ENCODE measurements around the gene ANKRD9. TPM values are rescaled to one million over a fixed set of nuclear protein-coding genes. Genes with fewer than 3 reads are reported as not detected.

ANKRD9 gene
- total RNA-seq, 2 experiments from 2014 or later: 15.2 to 17.5 TPM

- no peaks in the 10 kb centered on the region for H3K27me3 Mint-ChIP-seq
- no peak overlapping the region for H3K27ac Mint-ChIP-seq
- ChIA-PET POLR2A (interaction anchor here (0.6 kb wide), 1 partner anchor 26 kb away, joined by 3 read pairs; no protein-coding TSS in a partner anchor), CTCF (no interaction called here)
- no peak for DNase-seq
- no peaks in the 10 kb centered on the region for H3K36me3 Mint-ChIP-seq
- no peaks in the 10 kb centered on the region for H3K9me3 Mint-ChIP-seq
- intact Hi-C loops (cut with micrococcal nuclease): no loop called here
- H3K4me1 Mint-ChIP-seq (ENCODE audit: low read depth): no peaks in the 10 kb centered on the region
- H3K4me3 Mint-ChIP-seq: no peak overlapping the region
These were observed 19.1 kb downstream of the ANKRD9 start for GRCh38 chr14:102490456-102490855.

DNA sequence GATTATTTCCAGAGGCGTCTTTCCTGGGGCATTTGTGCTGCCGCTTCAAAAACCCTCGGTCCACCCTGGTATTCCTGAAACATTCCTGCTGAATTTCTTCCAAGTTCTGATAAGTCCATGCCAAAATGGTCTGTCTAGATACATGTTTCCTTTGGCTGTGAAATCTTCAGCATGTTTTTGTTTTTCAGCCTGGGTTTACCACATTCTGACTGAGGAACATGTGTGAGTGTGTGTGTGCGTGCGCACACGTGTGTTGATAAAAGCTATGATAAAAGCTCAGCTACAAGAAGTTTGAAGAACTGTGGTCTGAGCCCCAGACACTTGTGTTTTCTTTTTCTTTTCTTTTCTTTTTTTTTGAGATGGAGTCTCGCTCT lies 22.4 kb downstream of the ANKRD9 start:
- CTCF ChIA-PET: interaction anchor here (1.1 kb wide), 1 partner anchor 16 kb away, joined by 3 read pairs; no protein-coding TSS in a partner anchor
- POLR2A ChIA-PET: no interaction called here
- intact Hi-C loops (cut with micrococcal nuclease): no loop called here
- no peaks in the 10 kb centered on the region for H3K27me3 Mint-ChIP-seq
- no peak for DNase-seq
- H3K9me3 Mint-ChIP-seq: peaks cover 8% of the 10 kb centered on the region
- no peak overlapping the region for H3K4me3 Mint-ChIP-seq
- no peak overlapping the region for H3K27ac Mint-ChIP-seq
- H3K36me3 Mint-ChIP-seq: peaks cover 11% of the 10 kb centered on the region
- no peaks in the 10 kb centered on the region for H3K4me1 Mint-ChIP-seq (ENCODE audit: low read depth)

- Mint-ChIP-seq H3K4me3 (no peak overlapping the region), H3K4me1 (ENCODE audit: low read depth) (no peaks in the 10 kb centered on the region), H3K36me3 (peaks cover 12% of the 10 kb centered on the region), H3K27me3 (no peaks in the 10 kb centered on the region), H3K27ac (no peak overlapping the region), H3K9me3 (peaks cover 8% of the 10 kb centered on the region)
- CTCF ChIA-PET: interaction anchor here (1.1 kb wide), 1 partner anchor 15 kb away, joined by 3 read pairs; no protein-coding TSS in a partner anchor
- DNase-seq: no peak
- intact Hi-C loops (cut with micrococcal nuclease): no loop called here
- POLR2A ChIA-PET: no interaction called here
These were observed 22.9 kb downstream of the ANKRD9 start for GRCh38 chr14:102486513-102487203.

GRCh38 chr14:102485693-102486512 lies 23.7 kb downstream of the ANKRD9 start:
- ChIA-PET CTCF (interaction anchor here (1.1 kb wide), 1 partner anchor 15 kb away, joined by 3 read pairs; no protein-coding TSS in a partner anchor), POLR2A (no interaction called here)

DNA sequence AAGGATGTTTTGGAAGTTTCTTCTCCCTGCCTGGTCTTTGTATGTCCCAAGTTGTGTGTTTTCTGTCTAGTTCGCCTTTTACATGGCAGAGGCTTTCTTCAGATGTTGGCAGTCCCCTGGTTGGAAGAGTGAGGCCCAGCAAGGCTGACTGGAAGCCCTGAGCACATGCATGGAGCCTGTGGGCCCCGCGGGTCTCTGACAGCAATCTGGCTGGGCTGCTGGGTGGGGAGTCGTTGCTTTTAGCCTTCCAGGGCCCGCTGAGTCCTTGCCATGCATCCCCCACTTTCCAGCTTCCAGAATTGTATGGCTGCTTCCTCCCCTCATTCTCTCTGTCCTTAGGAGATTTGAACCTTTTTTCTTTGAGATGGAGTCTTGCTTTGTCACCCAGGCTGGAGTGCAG lies 25.3 kb downstream of the ANKRD9 start:
- DNase-seq: no peak
- Mint-ChIP-seq H3K4me1 (ENCODE audit: low read depth) (no peaks in the 10 kb centered on the region), H3K36me3 (peaks cover 12% of the 10 kb centered on the region), H3K4me3 (no peak overlapping the region), H3K9me3 (peaks cover 8% of the 10 kb centered on the region), H3K27ac (no peak overlapping the region), H3K27me3 (no peaks in the 10 kb centered on the region)
- ChIA-PET POLR2A (no interaction called here), CTCF (no interaction called here)
- intact Hi-C loops (cut with micrococcal nuclease): no loop called here

More at GRCh38 chr14:102485693-102486512, 23.7 kb downstream of the ANKRD9 start:
- H3K27ac Mint-ChIP-seq: no peak overlapping the region
- no peaks in the 10 kb centered on the region for H3K27me3 Mint-ChIP-seq
- peaks cover 8% of the 10 kb centered on the region for H3K9me3 Mint-ChIP-seq
- no peaks in the 10 kb centered on the region for H3K4me1 Mint-ChIP-seq (ENCODE audit: low read depth)
- no peak overlapping the region for H3K4me3 Mint-ChIP-seq
- H3K36me3 Mint-ChIP-seq: peaks cover 12% of the 10 kb centered on the region
- no peak for DNase-seq
- intact Hi-C loops (cut with micrococcal nuclease): no loop called here

DNA sequence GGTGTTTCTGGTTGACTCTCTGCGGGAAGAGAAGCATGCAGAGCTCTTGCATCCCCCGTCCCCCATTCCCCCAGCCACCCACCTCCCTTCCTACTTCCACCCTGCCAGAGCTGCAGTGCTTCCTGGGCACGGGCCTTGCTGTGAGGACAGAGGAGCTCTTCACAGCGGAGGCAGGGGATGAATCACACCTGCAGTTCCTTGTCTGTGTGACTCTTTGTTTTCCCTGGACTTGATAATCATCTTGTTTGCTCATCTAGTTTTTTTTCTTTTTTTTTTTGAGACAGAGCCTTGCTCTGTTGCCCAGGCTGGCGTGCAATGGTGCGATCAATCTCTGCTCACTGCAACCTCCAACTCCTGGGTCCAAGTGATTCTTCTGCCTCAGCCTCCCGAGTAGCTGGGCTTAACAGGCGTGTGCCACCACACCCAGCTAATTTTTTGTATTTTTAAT lies 27.8 kb downstream of the ANKRD9 start:
- Mint-ChIP-seq H3K9me3 (peaks cover 8% of the 10 kb centered on the region), H3K4me3 (no peak overlapping the region), H3K27me3 (no peaks in the 10 kb centered on the region), H3K36me3 (peaks cover 12% of the 10 kb centered on the region), H3K4me1 (ENCODE audit: low read depth) (no peaks in the 10 kb centered on the region), H3K27ac (no peak overlapping the region)
- ChIA-PET POLR2A (no interaction called here), CTCF (no interaction called here)
- no peak for DNase-seq
- intact Hi-C loops (cut with micrococcal nuclease): no loop called here

GRCh38 chr14:102481371-102481770 lies 28.2 kb downstream of the ANKRD9 start:
- ChIA-PET CTCF (no interaction called here), POLR2A (no interaction called here)
- peaks cover 12% of the 10 kb centered on the region for H3K36me3 Mint-ChIP-seq
- DNase-seq: no peak
- intact Hi-C loops (cut with micrococcal nuclease): no loop called here
- peaks cover 8% of the 10 kb centered on the region for H3K9me3 Mint-ChIP-seq
- no peak overlapping the region for H3K27ac Mint-ChIP-seq
- H3K4me3 Mint-ChIP-seq: no peak overlapping the region
- H3K4me1 Mint-ChIP-seq (ENCODE audit: low read depth): no peaks in the 10 kb centered on the region
- no peaks in the 10 kb centered on the region for H3K27me3 Mint-ChIP-seq

DNA sequence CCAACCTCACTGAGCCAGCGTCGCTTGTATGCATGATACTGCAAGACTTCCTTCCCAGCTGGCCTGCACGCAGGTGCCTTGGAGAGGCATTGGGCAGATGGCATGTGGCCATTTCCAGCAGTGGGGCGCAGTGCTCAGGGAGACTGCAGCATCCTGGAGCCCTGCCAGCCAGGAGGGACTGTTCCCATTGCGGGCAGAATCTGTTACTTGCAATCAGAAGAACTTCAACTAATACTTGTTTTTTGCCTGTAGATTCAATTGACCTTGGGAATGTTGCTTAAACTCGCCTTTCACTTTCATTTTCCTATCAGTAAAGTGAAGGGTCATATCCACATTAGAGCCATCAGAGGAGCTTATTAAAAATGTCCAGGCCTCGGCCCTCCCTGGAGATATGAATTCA lies 29.8 kb downstream of the ANKRD9 start:
- H3K27ac Mint-ChIP-seq: no peak overlapping the region
- CTCF ChIA-PET: interaction anchor here (0.9 kb wide), 1 partner anchor 42 kb away, joined by 3 read pairs; no protein-coding TSS in a partner anchor
- POLR2A ChIA-PET: no interaction called here

GRCh38 chr14:102479107-102479506 lies 30.5 kb downstream of the ANKRD9 start:
- Mint-ChIP-seq H3K4me3 (no peak overlapping the region), H3K36me3 (peaks cover 11% of the 10 kb centered on the region), H3K27me3 (no peaks in the 10 kb centered on the region), H3K27ac (no peak overlapping the region), H3K4me1 (ENCODE audit: low read depth) (no peaks in the 10 kb centered on the region), H3K9me3 (peaks cover 8% of the 10 kb centered on the region)
- POLR2A ChIA-PET: no interaction called here
- DNase-seq: no peak
- intact Hi-C loops (cut with micrococcal nuclease): no loop called here
- CTCF ChIA-PET: interaction anchor here (0.7 to 0.9 kb wide), 3 partner anchors 38 to 41 kb away, joined by 3 read pairs; no protein-coding TSS in a partner anchor

More for the DNA sequence above, 29.8 kb downstream of the ANKRD9 start:
- intact Hi-C loops (cut with micrococcal nuclease): no loop called here
- Mint-ChIP-seq H3K27me3 (no peaks in the 10 kb centered on the region), H3K9me3 (peaks cover 8% of the 10 kb centered on the region), H3K36me3 (peaks cover 12% of the 10 kb centered on the region), H3K4me1 (ENCODE audit: low read depth) (no peaks in the 10 kb centered on the region), H3K4me3 (no peak overlapping the region)
- DNase-seq: no peak

GRCh38 chr14:102474934-102475333 lies 34.6 kb downstream of the ANKRD9 start:
- DNase-seq: no peak
- Mint-ChIP-seq H3K27ac (no peak overlapping the region), H3K9me3 (no peaks in the 10 kb centered on the region), H3K4me3 (no peak overlapping the region), H3K4me1 (ENCODE audit: low read depth) (peaks cover 6% of the 10 kb centered on the region), H3K27me3 (no peaks in the 10 kb centered on the region), H3K36me3 (no peaks in the 10 kb centered on the region)
- ChIA-PET POLR2A (no interaction called here), CTCF (interaction anchor here (1.2 kb wide), 1 partner anchor 50 kb away, joined by 3 read pairs; no protein-coding TSS in a partner anchor)
- intact Hi-C loops (cut with micrococcal nuclease): no loop called here

- CTCF ChIA-PET: interaction anchor here (0.6 kb wide), 1 partner anchor 35 kb away, joined by 3 read pairs; no protein-coding TSS in a partner anchor
- Mint-ChIP-seq H3K36me3 (peaks cover 5% of the 10 kb centered on the region), H3K4me3 (no peak overlapping the region), H3K27ac (no peak overlapping the region), H3K9me3 (no peaks in the 10 kb centered on the region), H3K4me1 (ENCODE audit: low read depth) (peaks cover 6% of the 10 kb centered on the region), H3K27me3 (no peaks in the 10 kb centered on the region)
- POLR2A ChIA-PET: no interaction called here
- DNase-seq: no peak
- intact Hi-C loops (cut with micrococcal nuclease): no loop called here
These were observed 36.0 kb downstream of the ANKRD9 start for GRCh38 chr14:102473559-102473958.

DNA sequence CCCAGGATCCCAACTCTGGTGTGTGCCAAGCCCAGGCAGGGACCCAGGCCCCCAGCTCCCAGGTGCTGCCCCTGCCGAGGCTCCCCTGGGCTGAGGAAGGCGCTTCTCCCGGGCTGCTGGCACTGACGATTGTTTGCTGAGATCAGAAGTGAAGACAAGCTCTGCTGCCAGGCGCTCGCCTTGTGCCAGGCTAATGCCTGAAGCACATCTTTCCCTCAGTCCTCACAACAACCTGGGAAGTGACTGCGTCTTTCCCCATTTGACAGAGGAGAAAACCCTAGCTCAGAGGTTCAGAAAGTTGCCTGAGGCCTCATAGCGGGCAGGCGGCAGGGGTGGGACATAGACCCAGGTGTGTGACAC lies 36.8 kb downstream of the ANKRD9 start:
- no peak overlapping the region for H3K4me3 Mint-ChIP-seq
- no peaks in the 10 kb centered on the region for H3K27me3 Mint-ChIP-seq
- no peak for DNase-seq
- H3K27ac Mint-ChIP-seq: no peak overlapping the region
- ChIA-PET CTCF (no interaction called here), POLR2A (no interaction called here)
- intact Hi-C loops (cut with micrococcal nuclease): no loop called here
- H3K36me3 Mint-ChIP-seq: peaks cover 7% of the 10 kb centered on the region
- no peaks in the 10 kb centered on the region for H3K9me3 Mint-ChIP-seq
- H3K4me1 Mint-ChIP-seq (ENCODE audit: low read depth): peaks cover 6% of the 10 kb centered on the region

Measured in activated CD4-positive, alpha-beta memory T cell treated with anti-CD3 and anti-CD28 coated beads for 36 hours (primary cell).